HepG2 (cell line): Measurements from ENCODE around the gene RASSF4. TPM values are rescaled to one million over a fixed set of nuclear protein-coding genes. Genes with fewer than 3 reads are reported as not detected.

ENCODE experiments used
- BCL6 ChIP-seq: IDR thresholded peaks from 2 replicates; pipeline ENCODE4 v1.6.1; 2016; ENCODE audit warnings: missing genetic modification reagents, missing compliant biosample characterization
- CCAR2 ChIP-seq: fragments of 200-400 bp; formaldehyde crosslinking; optimal IDR thresholded peaks from 2 replicates; pipeline ENCODE3; 2018; ENCODE audit warnings: low read depth, mild to moderate bottlenecking, low read length, moderate library complexity
- FOSL2 ChIP-seq: sonication (generic); formaldehyde crosslinking; IDR thresholded peaks from 2 replicates; pipeline ENCODE4 v1.4.0; 2020; ENCODE audit warnings: missing genetic modification reagents
- GABPA ChIP-seq, 2 experiments: IDR thresholded peaks; 2 replicates each; pipeline ENCODE4 v1.6.1; 2011 to 2016; ENCODE audit warnings: low read depth in 2 of 2, low read length in 1 of 2, missing biosample characterization in 1 of 2, missing genetic modification characterization in 1 of 2
- HMG20B ChIP-seq: conservative IDR thresholded peaks from 2 replicates; pipeline ENCODE4 v1.6.1; 2016; ENCODE audit warnings: missing genetic modification reagents, missing compliant biosample characterization
- IRF2 ChIP-seq: IDR thresholded peaks from 2 replicates; pipeline ENCODE4 v1.6.1; 2018; ENCODE audit warnings: missing genetic modification reagents, missing compliant biosample characterization
- JUN ChIP-seq: sonication (generic); formaldehyde crosslinking; IDR thresholded peaks from 2 replicates; pipeline ENCODE4 v1.4.0; 2020; ENCODE audit warnings: mild to moderate bottlenecking, missing genetic modification reagents
- KLF9 ChIP-seq: IDR thresholded peaks from 2 replicates; pipeline ENCODE4 v1.6.1; 2016; ENCODE audit warnings: low read depth
- MED13 ChIP-seq: sonication (generic); formaldehyde crosslinking; IDR thresholded peaks from 2 replicates; pipeline ENCODE4 v1.5.0; 2020; ENCODE audit warnings: missing genetic modification reagents
- MEIS1 ChIP-seq: sonication (generic); formaldehyde crosslinking; IDR thresholded peaks from 2 replicates; pipeline ENCODE4 v1.9.0; 2021; ENCODE audit warnings: mild to moderate bottlenecking, missing genetic modification reagents, moderate library complexity, borderline replicate concordance
- NFYC ChIP-seq: IDR thresholded peaks from 2 replicates; pipeline ENCODE4 v1.6.1; 2016; ENCODE audit warnings: missing genetic modification reagents, missing compliant biosample characterization
- RXRA ChIP-seq: sonication (generic); formaldehyde crosslinking; IDR thresholded peaks from 2 replicates; pipeline ENCODE4 v1.5.1; 2020; ENCODE audit warnings: missing genetic modification reagents
- SRSF9 ChIP-seq: fragments of 200-400 bp; formaldehyde crosslinking; IDR thresholded peaks from 2 replicates; pipeline ENCODE4 v1.6.1; 2018; ENCODE audit warnings: borderline replicate concordance, mild to moderate bottlenecking, low read depth, low read length; ENCODE audit not compliant: insufficient read depth, poor library complexity, severe bottlenecking
- ZKSCAN1 ChIP-seq: fragments of 150-350 bp; IDR thresholded peaks from 2 replicates; pipeline ENCODE4 v1.6.1; 2014; ENCODE audit warnings: low read length
- ZNF350 ChIP-seq: sonication (generic); formaldehyde crosslinking; IDR thresholded peaks from 2 replicates; pipeline ENCODE4 v1.4.0; 2020; ENCODE audit warnings: mild to moderate bottlenecking, low read depth, missing genetic modification reagents, borderline replicate concordance
- ZNF558 ChIP-seq: sonication (generic); formaldehyde crosslinking; IDR thresholded peaks from 2 replicates; pipeline ENCODE4 v1.9.0; 2022; ENCODE audit warnings: mild to moderate bottlenecking, missing genetic modification reagents, borderline replicate concordance
- ZNF776 ChIP-seq: sonication (generic); formaldehyde crosslinking; IDR thresholded peaks from 2 replicates; pipeline ENCODE4 v1.4.0; 2020; ENCODE audit warnings: mild to moderate bottlenecking, missing genetic modification reagents
- polyA plus RNA-seq, 8 experiments: library from polyadenylated mRNA; depleted of rRNA in 3 of 8; stranded (reverse) in 7 of 8; unstranded in 1 of 8; fragments of >200 nt; fragmentation: Illumina TruSeq in 4 of 8; extraction: Trizol in 4 of 8; gene quantifications; 2 replicates each; pipeline versions ENCODE4 v1.2.1 to v1.2.3, GENCODE V29; 2011 to 2016; ENCODE audit warnings: low read depth in 4 of 8, missing spikeins in 1 of 8, mixed read lengths in 1 of 8; ENCODE audit not compliant: insufficient read depth in 1 of 8
- total RNA-seq, 5 experiments: library from RNA; depleted of rRNA; stranded (reverse); fragments of >200 nt; fragmentation: Illumina TruSeq; extraction: Trizol; gene quantifications; 2 replicates each; pipeline ENCODE4 v1.2.3, GENCODE V29; 2016; ENCODE audit warnings: low read depth in 1 of 5
- TF ChIP-seq, protein P1 (sequence below): sonication (generic); formaldehyde crosslinking; IDR thresholded peaks from 2 replicates; pipeline ENCODE4 v1.5.0; 2020; ENCODE audit warnings: mild to moderate bottlenecking, missing genetic modification reagents, borderline replicate concordance
- TF ChIP-seq, protein P2 (sequence below): IDR thresholded peaks from 2 replicates; pipeline ENCODE4 v1.6.1; 2016; ENCODE audit warnings: low read depth, borderline replicate concordance
- TF ChIP-seq, protein P3 (sequence below): sonication (generic); formaldehyde crosslinking; IDR thresholded peaks from 2 replicates; pipeline ENCODE4 v1.4.0; 2020; ENCODE audit warnings: missing genetic modification reagents
- TF ChIP-seq, protein P4 (sequence below): sonication (generic); formaldehyde crosslinking; IDR thresholded peaks from 2 replicates; pipeline ENCODE4 v1.4.0; 2020; ENCODE audit warnings: low read depth, mild to moderate bottlenecking, missing genetic modification reagents

The RASSF4 gene
- total and polyA plus RNA-seq, 2 of the 13 experiments (the other 11 are each of a cell fraction or from before 2014, with no cell fraction given) = 34.0 to 51.7 TPM

DNA sequence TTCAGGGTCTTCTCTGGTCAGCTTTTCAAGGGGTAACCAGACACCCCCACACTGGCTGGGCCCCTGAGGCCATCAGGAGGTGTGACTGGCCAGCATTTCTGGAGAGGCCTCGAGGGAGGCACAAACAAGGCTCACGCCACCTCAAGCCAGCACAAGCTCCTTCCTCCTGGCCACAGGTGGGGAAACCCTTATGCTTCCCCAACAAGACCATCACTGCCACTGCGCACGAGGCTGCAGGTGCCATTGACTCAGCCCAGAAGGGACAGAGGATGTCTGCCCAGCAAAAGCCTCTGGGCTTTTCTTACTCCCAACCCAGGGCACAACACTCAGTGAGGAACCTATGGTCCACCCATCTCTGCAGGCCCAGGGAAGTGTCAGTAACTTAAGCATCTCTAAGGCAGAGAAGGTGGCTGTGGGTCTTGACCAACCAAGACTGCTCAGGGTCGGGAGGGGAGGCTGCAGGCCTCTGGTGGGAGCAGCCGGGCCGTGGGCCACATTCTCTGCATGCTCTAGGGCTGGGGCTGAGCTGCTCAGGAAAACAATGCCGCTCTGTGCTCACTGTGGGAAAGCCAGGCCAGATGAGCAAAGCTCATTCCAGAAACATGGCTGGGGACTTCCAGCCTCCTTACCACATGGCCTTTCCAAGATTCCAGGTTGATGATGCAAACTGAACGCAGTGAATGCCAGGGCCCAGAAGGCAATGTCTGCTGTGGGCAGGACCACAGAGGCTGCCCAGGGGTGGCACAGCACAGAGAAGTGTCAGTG, 24.2 kb upstream of the RASSF4 start (continued):
- TF ChIP-seq, protein P1, sequence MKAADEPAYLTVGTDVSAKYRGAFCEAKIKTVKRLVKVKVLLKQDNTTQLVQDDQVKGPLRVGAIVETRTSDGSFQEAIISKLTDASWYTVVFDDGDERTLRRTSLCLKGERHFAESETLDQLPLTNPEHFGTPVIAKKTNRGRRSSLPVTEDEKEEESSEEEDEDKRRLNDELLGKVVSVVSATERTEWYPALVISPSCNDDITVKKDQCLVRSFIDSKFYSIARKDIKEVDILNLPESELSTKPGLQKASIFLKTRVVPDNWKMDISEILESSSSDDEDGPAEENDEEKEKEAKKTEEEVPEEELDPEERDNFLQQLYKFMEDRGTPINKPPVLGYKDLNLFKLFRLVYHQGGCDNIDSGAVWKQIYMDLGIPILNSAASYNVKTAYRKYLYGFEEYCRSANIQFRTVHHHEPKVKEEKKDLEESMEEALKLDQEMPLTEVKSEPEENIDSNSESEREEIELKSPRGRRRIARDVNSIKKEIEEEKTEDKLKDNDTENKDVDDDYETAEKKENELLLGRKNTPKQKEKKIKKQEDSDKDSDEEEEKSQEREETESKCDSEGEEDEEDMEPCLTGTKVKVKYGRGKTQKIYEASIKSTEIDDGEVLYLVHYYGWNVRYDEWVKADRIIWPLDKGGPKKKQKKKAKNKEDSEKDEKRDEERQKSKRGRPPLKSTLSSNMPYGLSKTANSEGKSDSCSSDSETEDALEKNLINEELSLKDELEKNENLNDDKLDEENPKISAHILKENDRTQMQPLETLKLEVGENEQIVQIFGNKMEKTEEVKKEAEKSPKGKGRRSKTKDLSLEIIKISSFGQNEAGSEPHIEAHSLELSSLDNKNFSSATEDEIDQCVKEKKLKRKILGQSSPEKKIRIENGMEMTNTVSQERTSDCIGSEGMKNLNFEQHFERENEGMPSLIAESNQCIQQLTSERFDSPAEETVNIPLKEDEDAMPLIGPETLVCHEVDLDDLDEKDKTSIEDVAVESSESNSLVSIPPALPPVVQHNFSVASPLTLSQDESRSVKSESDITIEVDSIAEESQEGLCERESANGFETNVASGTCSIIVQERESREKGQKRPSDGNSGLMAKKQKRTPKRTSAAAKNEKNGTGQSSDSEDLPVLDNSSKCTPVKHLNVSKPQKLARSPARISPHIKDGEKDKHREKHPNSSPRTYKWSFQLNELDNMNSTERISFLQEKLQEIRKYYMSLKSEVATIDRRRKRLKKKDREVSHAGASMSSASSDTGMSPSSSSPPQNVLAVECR (CRISPR knock-in tag) = peak; percentile 48; the same call in 1 of the 2 replicates
- no peak for TF ChIP-seq ZKSCAN1
- peak; percentile 85; the same call in 1 of the 2 replicates for TF ChIP-seq KLF9 (CRISPR knock-in tag)
- TF ChIP-seq MEIS1 (CRISPR knock-in tag) = no peak; the same call in 1 of the 2 replicates
- peak; percentile 25; the same call in 1 of the 2 replicates for TF ChIP-seq MED13 (CRISPR knock-in tag)
- TF ChIP-seq, protein P2, sequence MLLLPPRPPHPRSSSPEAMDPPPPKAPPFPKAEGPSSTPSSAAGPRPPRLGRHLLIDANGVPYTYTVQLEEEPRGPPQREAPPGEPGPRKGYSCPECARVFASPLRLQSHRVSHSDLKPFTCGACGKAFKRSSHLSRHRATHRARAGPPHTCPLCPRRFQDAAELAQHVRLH (CRISPR knock-in tag) = peak; percentile 77; the same call in 1 of the 2 replicates
- peak; percentile 86 for TF ChIP-seq BCL6
- peak; percentile 93 for TF ChIP-seq JUN (CRISPR knock-in tag)
- peak; percentile 78 for TF ChIP-seq FOSL2 (CRISPR knock-in tag)
- TF ChIP-seq ZNF350 (CRISPR knock-in tag) = peak; percentile 80; the same call in 1 of the 2 replicates
- no peak for TF ChIP-seq GABPA (IDR thresholded peaks at IDR 0.05; ENCODE audit: low read depth, low read length)
- no peak for TF ChIP-seq GABPA (CRISPR knock-in tag; IDR thresholded peaks at IDR 0.05; ENCODE audit: low read depth)
- TF ChIP-seq ZNF776 (CRISPR knock-in tag) = no peak
- TF ChIP-seq RXRA (CRISPR knock-in tag) = no peak; the same call in none of the 2 replicates
- no peak for TF ChIP-seq SRSF9
- TF ChIP-seq, protein P3, sequence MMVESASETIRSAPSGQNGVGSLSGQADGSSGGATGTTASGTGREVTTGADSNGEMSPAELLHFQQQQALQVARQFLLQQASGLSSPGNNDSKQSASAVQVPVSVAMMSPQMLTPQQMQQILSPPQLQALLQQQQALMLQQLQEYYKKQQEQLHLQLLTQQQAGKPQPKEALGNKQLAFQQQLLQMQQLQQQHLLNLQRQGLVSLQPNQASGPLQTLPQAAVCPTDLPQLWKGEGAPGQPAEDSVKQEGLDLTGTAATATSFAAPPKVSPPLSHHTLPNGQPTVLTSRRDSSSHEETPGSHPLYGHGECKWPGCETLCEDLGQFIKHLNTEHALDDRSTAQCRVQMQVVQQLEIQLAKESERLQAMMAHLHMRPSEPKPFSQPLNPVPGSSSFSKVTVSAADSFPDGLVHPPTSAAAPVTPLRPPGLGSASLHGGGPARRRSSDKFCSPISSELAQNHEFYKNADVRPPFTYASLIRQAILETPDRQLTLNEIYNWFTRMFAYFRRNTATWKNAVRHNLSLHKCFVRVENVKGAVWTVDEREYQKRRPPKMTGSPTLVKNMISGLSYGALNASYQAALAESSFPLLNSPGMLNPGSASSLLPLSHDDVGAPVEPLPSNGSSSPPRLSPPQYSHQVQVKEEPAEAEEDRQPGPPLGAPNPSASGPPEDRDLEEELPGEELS = peak; percentile 79
- TF ChIP-seq ZNF558 (CRISPR knock-in tag) = no peak
- TF ChIP-seq, protein P4, sequence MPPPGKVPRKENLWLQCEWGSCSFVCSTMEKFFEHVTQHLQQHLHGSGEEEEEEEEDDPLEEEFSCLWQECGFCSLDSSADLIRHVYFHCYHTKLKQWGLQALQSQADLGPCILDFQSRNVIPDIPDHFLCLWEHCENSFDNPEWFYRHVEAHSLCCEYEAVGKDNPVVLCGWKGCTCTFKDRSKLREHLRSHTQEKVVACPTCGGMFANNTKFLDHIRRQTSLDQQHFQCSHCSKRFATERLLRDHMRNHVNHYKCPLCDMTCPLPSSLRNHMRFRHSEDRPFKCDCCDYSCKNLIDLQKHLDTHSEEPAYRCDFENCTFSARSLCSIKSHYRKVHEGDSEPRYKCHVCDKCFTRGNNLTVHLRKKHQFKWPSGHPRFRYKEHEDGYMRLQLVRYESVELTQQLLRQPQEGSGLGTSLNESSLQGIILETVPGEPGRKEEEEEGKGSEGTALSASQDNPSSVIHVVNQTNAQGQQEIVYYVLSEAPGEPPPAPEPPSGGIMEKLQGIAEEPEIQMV = peak; percentile 66; the same call in 1 of the 2 replicates
- TF ChIP-seq NFYC (CRISPR knock-in tag) = peak; percentile 41; the same call in 1 of the 2 replicates
- peak; percentile 81; the same call in 1 of the 2 replicates for TF ChIP-seq IRF2 (CRISPR knock-in tag)
- TF ChIP-seq HMG20B (CRISPR knock-in tag) = no peak
- TF ChIP-seq CCAR2 = no peak
